Measurements from ENCODE around the gene SLC22A8. TPM values are rescaled to one million over a fixed set of nuclear protein-coding genes. Genes with fewer than 3 reads are reported as not detected.
"Not testable (repeated sequence)": the region's sequence is repeated elsewhere in the genome, so short reads cannot be mapped to it uniquely, and the experiment has no call there.

The SLC22A8 gene
- total RNA-seq, 1 donor from 2014 or later: not detected

GRCh38 chr11:62994775-62995174 is 20.9 kb downstream of the SLC22A8 start:
- intact Hi-C loops (cut with micrococcal nuclease): no loop called here

- intact Hi-C loops (cut with micrococcal nuclease): no loop called here
These were observed 27.4 kb downstream of the SLC22A8 start for GRCh38 chr11:62988276-62988675.

- intact Hi-C loops (cut with micrococcal nuclease): no loop called here
These were observed 30.4 kb downstream of the SLC22A8 start for GRCh38 chr11:62985041-62985750.

GRCh38 chr11:62984451-62984991 is 31.1 kb downstream of the SLC22A8 start, which contains the start of gene SLC22A6:
SLC22A6 (minus strand) TSS chr11:62984967; CDS start chr11:62984690, 277 bp downstream.
- intact Hi-C loops (cut with micrococcal nuclease): no loop called here

GRCh38 chr11:62983536-62984199 is 32.0 kb downstream of the SLC22A8 start:
- intact Hi-C loops (cut with micrococcal nuclease): no loop called here

- intact Hi-C loops (cut with micrococcal nuclease): no loop called here
These were observed 33.9 kb downstream of the SLC22A8 start for GRCh38 chr11:62981743-62982142.

GRCh38 chr11:62980133-62980760 is 35.4 kb downstream of the SLC22A8 start:
- intact Hi-C loops (cut with micrococcal nuclease): no loop called here

GRCh38 chr11:62976109-62976508 is 39.5 kb downstream of the SLC22A8 start:
- intact Hi-C loops (cut with micrococcal nuclease): no loop called here

- intact Hi-C loops (cut with micrococcal nuclease): loop anchor here (1.0 kb wide), 1 partner anchor 69 kb away; no protein-coding TSS in a partner anchor
These were observed 40.7 kb downstream of the SLC22A8 start for GRCh38 chr11:62974848-62975522.

- intact Hi-C loops (cut with micrococcal nuclease): no loop called here
These were observed 50.1 kb downstream of the SLC22A8 start for GRCh38 chr11:62965574-62965973.

- intact Hi-C loops (cut with micrococcal nuclease): no loop called here
These were observed 53.2 kb downstream of the SLC22A8 start for GRCh38 chr11:62962391-62962790.

- intact Hi-C loops (cut with micrococcal nuclease): no loop called here
These were observed 54.5 kb downstream of the SLC22A8 start for GRCh38 chr11:62961017-62961570.

GRCh38 chr11:62959422-62959980 is 56.1 kb downstream of the SLC22A8 start:
- intact Hi-C loops (cut with micrococcal nuclease): no loop called here

GRCh38 chr11:62958547-62959421 is 56.9 kb downstream of the SLC22A8 start:
- intact Hi-C loops (cut with micrococcal nuclease): no loop called here

GRCh38 chr11:62957147-62957546 is 58.5 kb downstream of the SLC22A8 start:
- intact Hi-C loops (cut with micrococcal nuclease): no loop called here

GRCh38 chr11:62954478-62954877 is 61.2 kb downstream of the SLC22A8 start:
- intact Hi-C loops (cut with micrococcal nuclease): no loop called here

- intact Hi-C loops (cut with micrococcal nuclease): no loop called here
These were observed 61.8 kb downstream of the SLC22A8 start for GRCh38 chr11:62953811-62954210.

GRCh38 chr11:62948765-62949320 is 66.8 kb downstream of the SLC22A8 start:
- intact Hi-C loops (cut with micrococcal nuclease): no loop called here

GRCh38 chr11:62945538-62945937 is 70.1 kb downstream of the SLC22A8 start:
- intact Hi-C loops (cut with micrococcal nuclease): not testable (repeated sequence)

Measured in T-helper 1 cell treated with Interleukin-12 subunit alpha and Interleukin-12 subunit beta and Interleukin-4 antibody, amounts not matched to agents 30 ng/mL and 1 ng/mL, for 36 hours (primary cell).